AG09319 (cell line): ENCODE data around the gene TSTD2.

Experiments used
- DNase-seq: peaks from one replicate; pipeline ENCODE4 v3.0.0-alpha.2; 2010; ENCODE audit warnings: low read depth; ENCODE audit errors: extremely low read depth
- TF ChIP-seq, protein P1 (sequence below): IDR thresholded peaks from 2 replicates; pipeline ENCODE4 v1.5.1; 2011; ENCODE audit warnings: low read depth, mild to moderate bottlenecking, inconsistent platforms, low read length, moderate library complexity

The TSTD2 gene

DNA sequence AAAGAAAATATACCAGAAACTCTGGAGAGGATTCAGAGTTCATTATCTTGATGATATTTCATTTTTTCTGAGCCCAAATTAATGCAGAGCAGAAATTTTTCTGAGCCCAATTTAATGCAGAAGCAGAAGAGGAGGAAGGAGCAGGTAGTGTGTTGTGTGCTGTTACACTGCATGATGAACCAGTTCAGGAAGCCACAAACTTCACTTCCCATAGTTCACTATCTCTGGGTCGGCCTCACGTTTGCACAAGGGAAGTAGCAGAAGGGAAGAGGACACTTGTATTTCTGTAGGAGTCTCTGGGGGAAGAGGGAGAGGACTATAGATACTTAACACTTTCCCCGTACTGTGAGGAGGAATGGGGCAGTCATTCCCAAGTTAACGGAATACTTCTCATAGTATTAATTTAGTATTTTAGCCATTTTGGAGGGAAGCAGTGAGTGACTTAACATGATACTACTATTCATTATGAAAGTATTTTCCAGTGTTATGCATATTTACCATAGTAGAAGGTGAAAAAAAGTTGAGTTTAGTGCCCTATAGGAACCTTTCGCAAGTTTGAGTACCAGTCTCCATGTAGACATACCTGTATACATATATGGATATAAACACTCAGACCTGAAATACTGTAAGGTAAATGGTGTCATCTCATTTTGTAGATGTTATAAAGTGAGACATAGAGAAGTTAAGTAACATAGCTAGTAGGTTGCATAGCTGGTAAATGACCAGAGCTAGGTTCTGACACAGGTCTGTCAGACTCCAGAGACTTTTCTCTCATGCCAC is 33.9 kb upstream of the TSTD2 start:
- TF ChIP-seq, protein P1, sequence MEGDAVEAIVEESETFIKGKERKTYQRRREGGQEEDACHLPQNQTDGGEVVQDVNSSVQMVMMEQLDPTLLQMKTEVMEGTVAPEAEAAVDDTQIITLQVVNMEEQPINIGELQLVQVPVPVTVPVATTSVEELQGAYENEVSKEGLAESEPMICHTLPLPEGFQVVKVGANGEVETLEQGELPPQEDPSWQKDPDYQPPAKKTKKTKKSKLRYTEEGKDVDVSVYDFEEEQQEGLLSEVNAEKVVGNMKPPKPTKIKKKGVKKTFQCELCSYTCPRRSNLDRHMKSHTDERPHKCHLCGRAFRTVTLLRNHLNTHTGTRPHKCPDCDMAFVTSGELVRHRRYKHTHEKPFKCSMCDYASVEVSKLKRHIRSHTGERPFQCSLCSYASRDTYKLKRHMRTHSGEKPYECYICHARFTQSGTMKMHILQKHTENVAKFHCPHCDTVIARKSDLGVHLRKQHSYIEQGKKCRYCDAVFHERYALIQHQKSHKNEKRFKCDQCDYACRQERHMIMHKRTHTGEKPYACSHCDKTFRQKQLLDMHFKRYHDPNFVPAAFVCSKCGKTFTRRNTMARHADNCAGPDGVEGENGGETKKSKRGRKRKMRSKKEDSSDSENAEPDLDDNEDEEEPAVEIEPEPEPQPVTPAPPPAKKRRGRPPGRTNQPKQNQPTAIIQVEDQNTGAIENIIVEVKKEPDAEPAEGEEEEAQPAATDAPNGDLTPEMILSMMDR: no peak
- DNase-seq: no peak

DNA sequence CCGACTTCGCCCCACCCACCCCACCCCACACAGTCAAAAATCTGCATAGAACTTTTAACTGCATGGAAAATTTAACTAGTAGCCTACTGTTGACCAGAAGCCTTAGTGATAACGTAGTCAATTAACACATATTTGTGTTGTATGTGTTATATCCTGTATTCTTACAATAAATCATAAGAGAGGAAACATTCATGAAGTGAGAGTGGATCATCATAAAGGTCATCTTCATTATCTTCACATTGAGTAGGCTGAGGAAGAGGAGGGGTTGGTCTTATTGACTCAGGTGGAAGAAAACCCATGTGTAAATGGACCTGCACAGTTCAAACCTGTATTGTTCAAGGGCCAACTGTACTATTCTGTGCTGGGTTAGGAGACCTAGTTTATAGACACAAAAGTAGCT is 32.6 kb upstream of the TSTD2 start:
- no peak for DNase-seq
- TF ChIP-seq, protein P1: no peak

DNA sequence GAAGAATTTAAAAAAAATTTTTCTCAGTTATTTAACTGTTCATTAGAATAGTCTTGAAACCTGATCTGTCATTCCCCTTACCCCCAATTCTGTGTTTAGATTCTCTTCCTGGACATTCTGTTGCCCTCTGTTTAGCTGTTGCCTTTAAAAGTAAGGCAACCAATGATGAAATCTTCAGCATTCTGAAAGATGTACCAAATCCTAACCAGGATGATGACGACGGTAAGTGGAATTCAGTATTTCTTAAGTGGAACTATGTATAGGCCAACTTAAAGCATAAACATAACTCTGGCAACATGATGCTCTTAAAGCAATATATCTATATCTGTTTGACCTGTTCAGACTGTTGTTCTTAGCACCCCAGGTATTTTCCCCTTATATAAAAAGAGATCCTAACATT is 27.7 kb upstream of the TSTD2 start:
- DNase-seq: no peak
- TF ChIP-seq, protein P1: no peak

- TF ChIP-seq, protein P1: no peak
- DNase-seq: no peak
Observed at GRCh38 chr9:97660340-97660739, 27.2 kb upstream of the TSTD2 start.

DNA sequence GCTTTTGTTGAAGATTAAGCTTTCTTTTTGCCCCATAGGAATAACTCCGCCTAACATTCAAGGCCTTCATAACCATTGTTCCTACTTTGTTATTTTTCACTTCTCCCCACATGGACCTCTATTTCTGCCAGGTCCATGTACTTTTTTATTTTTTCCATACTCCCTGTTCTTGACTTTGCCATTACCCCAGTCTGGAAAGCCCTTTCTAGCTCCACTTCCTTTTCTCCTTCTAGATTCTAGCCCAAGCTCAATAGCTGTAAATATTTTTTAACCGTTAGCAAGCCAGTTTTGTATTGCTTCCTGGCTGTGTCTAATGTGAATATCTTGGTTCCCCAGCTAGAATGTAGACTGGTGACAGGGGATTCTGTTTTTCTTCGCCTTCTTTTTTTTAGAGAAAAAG is 26.6 kb upstream of the TSTD2 start:
- DNase-seq: no peak
- TF ChIP-seq, protein P1: no peak

DNA sequence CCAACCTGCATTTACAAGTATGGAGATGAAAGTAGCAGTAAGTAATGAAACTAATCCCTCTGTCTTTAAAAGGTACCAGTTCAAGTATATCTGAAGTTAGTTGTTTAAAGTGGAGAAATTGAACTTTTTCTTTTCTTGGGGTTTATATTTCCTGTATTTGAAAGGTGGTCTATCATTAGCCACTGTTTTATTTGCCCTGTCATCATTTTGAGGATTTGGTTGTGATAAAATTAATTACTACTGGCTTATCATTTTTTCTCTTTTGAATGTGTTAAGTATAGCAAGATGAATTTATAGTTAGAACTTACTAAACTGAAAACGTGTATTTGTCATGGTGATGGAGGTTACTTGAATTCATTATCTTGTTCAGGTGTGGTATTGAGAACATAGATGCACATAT is 25.5 kb upstream of the TSTD2 start:
- DNase-seq: no peak
- TF ChIP-seq, protein P1: no peak

DNA sequence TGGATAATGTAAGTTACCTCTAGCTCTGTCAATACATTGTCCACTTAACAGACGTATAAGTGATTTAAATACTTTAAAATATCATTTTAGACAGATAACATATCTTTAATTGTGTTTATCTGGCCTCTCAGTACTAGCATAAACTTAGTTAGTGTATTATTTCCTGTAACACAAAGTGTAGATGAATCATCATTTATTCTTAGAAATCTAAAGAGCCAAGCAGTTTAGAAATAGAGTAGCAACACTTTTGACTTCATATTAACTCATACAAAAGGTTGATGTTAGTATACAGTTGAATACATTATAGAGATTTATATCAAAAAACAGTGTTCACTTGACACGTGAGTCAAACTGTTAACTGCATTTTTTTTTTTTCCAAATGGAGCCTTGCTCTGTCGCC is 18.5 kb upstream of the TSTD2 start:
- TF ChIP-seq, protein P1: no peak
- no peak for DNase-seq
